ENCODE data around the gene UBE3B. TPM values are rescaled to one million over a fixed set of nuclear protein-coding genes. Genes with fewer than 3 reads are reported as not detected.

UBE3B gene
- total RNA-seq, 1 experiment from 2014 or later, result 25.7 TPM

GRCh38 chr12:109512608-109513007 lies 35.2 kb downstream of the UBE3B start:
- H3K79me2 ChIP-seq (ENCODE audit: low read length), result no peaks in the 10 kb centered on the region
- H3K27me3 ChIP-seq (ENCODE audit: low read length), result no peaks in the 10 kb centered on the region
- TF ChIP-seq EZH2 (IDR thresholded peaks at IDR 0.05; ENCODE audit: low read length, unreplicated experiment), result no peak
- no peak for TF ChIP-seq CTCF (conservative IDR thresholded peaks at IDR 0.05; ENCODE audit: low read depth, low read length)
- H3K4me1 ChIP-seq (ENCODE audit: insufficient read depth, low read length), result no peaks in the 10 kb centered on the region
- no peaks in the 10 kb centered on the region for H3F3A ChIP-seq (ENCODE audit: low read length, unreplicated experiment)
- no peak overlapping the region for H2AFZ ChIP-seq (ENCODE audit: low read length)
- ATAC-seq (no peak), DNase-seq (no peak)
- POLR2A ChIA-PET (ENCODE audit: unreplicated experiment), result no interaction called here
- no peaks in the 10 kb centered on the region for H3K9me2 ChIP-seq (replicated peaks; ENCODE audit: low read length)
- no TSS peak for BruUV-seq (replicated peaks)
- no peak overlapping the region for H3K27ac ChIP-seq (ENCODE audit: low read length)
- peaks cover 38% of the 10 kb centered on the region for H3K36me3 ChIP-seq (ENCODE audit: low read depth, low read length)
- CTCF ChIA-PET, result no interaction called here
- H4K20me1 ChIP-seq (ENCODE audit: low read length), result no peaks in the 10 kb centered on the region
- H3K4me2 ChIP-seq (ENCODE audit: low read length), result no peak overlapping the region
- no peak overlapping the region for H3K4me3 ChIP-seq (ENCODE audit: low read length)
- no peak overlapping the region for H3K9ac ChIP-seq (ENCODE audit: low read length)
- intact Hi-C loops (cut with micrococcal nuclease), result no loop called here
- no peaks in the 10 kb centered on the region for H3K9me3 ChIP-seq (ENCODE audit: low read length)

- no peaks in the 10 kb centered on the region for H3K27me3 ChIP-seq (ENCODE audit: low read length)
- no peak for DNase-seq
- H3K27ac ChIP-seq (ENCODE audit: low read length), result no peak overlapping the region
- TF ChIP-seq EZH2phosphoT487 (IDR thresholded peaks at IDR 0.05; ENCODE audit: borderline replicate concordance, low read length), result no peak
- ChIA-PET CTCF (no interaction called here), POLR2A (ENCODE audit: unreplicated experiment) (no interaction called here)
- H3K4me3 ChIP-seq (ENCODE audit: low read length), result no peak overlapping the region
- intact Hi-C loops (cut with micrococcal nuclease), result no loop called here
- no peaks in the 10 kb centered on the region for H3K9me2 ChIP-seq (replicated peaks; ENCODE audit: low read length)
- no peaks in the 10 kb centered on the region for H3K4me1 ChIP-seq (ENCODE audit: insufficient read depth, low read length)
- no peak overlapping the region for H3K9ac ChIP-seq (ENCODE audit: low read length)
- H3K4me2 ChIP-seq (ENCODE audit: low read length), result no peak overlapping the region
- H3K79me2 ChIP-seq (ENCODE audit: low read length), result no peaks in the 10 kb centered on the region
- H4K20me1 ChIP-seq (ENCODE audit: low read length), result no peaks in the 10 kb centered on the region
- ATAC-seq, result 0 out of 2 replicates have a peak, but pooled peaks have one; percentile 31
- peaks cover 40% of the 10 kb centered on the region for H3K36me3 ChIP-seq (ENCODE audit: low read depth, low read length)
- BruUV-seq (replicated peaks), result no TSS peak
- no peaks in the 10 kb centered on the region for H3F3A ChIP-seq (ENCODE audit: low read length, unreplicated experiment)
- H2AFZ ChIP-seq (ENCODE audit: low read length), result no peak overlapping the region
- H3K9me3 ChIP-seq (ENCODE audit: low read length), result no peaks in the 10 kb centered on the region
Measured at GRCh38 chr12:109513051-109513450, 35.6 kb downstream of the UBE3B start.

- POLR2A ChIA-PET (ENCODE audit: unreplicated experiment), result no interaction called here
- Histone ChIP-seq H3F3A (ENCODE audit: low read length, unreplicated experiment) (no peaks in the 10 kb centered on the region), H3K4me3 (ENCODE audit: low read length) (no peak overlapping the region), H3K27me3 (ENCODE audit: low read length) (no peaks in the 10 kb centered on the region), H2AFZ (ENCODE audit: low read length) (no peak overlapping the region), H3K4me2 (ENCODE audit: low read length) (no peak overlapping the region), H3K79me2 (ENCODE audit: low read length) (no peaks in the 10 kb centered on the region), H4K20me1 (ENCODE audit: low read length) (no peaks in the 10 kb centered on the region), H3K27ac (ENCODE audit: low read length) (no peak overlapping the region), H3K9me3 (ENCODE audit: low read length) (no peaks in the 10 kb centered on the region), H3K9ac (ENCODE audit: low read length) (no peak overlapping the region), H3K4me1 (ENCODE audit: insufficient read depth, low read length) (no peaks in the 10 kb centered on the region), H3K36me3 (ENCODE audit: low read depth, low read length) (peaks cover 33% of the 10 kb centered on the region), H3K9me2 (replicated peaks; ENCODE audit: low read length) (no peaks in the 10 kb centered on the region)
- BruUV-seq (replicated peaks), result no TSS peak
- CTCF ChIA-PET, result no interaction called here
- DNase-seq, result peak; percentile 21
- no peak for TF ChIP-seq EZH2 (IDR thresholded peaks at IDR 0.05; ENCODE audit: low read length, unreplicated experiment)
- TF ChIP-seq CTCF (conservative IDR thresholded peaks at IDR 0.05; ENCODE audit: low read depth, low read length), result no peak
- intact Hi-C loops (cut with micrococcal nuclease), result no loop called here
- ATAC-seq, result peak; percentile 50
Measured at GRCh38 chr12:109513977-109514376, 36.5 kb downstream of the UBE3B start.

All from PC-3 (cell line).